K562 (cell line): ENCODE results near the gene CRHR1. TPM values are rescaled to one million over a fixed set of nuclear protein-coding genes. Genes with fewer than 3 reads are reported as not detected.

Experiments used
- ATAC-seq: fragments of 200-7000 bp; cut with Tn5 transposase; 3 replicates; pipeline ENCODE4 v1.9.1; 2020; ENCODE audit warnings: moderate library complexity
- BruUV-seq: library from RNA; stranded (reverse); fragments of 400-500 nt; replicated peaks from 2 replicates; lab custom pipeline; 2021; lab: Mats Ljungman, UMichigan
- CTCF ChIA-PET: fragments of 300-600 bp; formaldehyde crosslinking; extraction: SDS; loops from one replicate; lab custom pipeline; 2021; ENCODE audit warnings: low intra/inter-chr PET ratio; lab: Yijun Ruan, JAX
- POLR2A ChIA-PET: fragments of 300-600, 350-650 bp; sonication (Branson Sonifier 250); formaldehyde crosslinking; extraction: SDS; loops from one replicate; lab custom pipeline; 2021; ENCODE audit warnings: antibody characterized with exemption, inconsistent platforms; lab: Yijun Ruan, JAX
- DNase-seq, 4 experiments: peaks; one replicate each; pipeline versions ENCODE4 v3.0.0 to v3.0.0-alpha.2; 2011 to 2018; ENCODE audit warnings: low spot score in 3 of 4, mixed read lengths in 3 of 4; ENCODE audit errors: extremely low read depth in 1 of 4
- FAIRE-seq: peaks from 2 replicates; lab custom pipeline; 2011; peaks lifted over from hg19 to GRCh38; lab: Jason Lieb, UNC
- H2AFZ ChIP-seq: 2 replicates; pipeline ENCODE4 v1.6.0; 2011; ENCODE audit warnings: low read depth, low read length, control low read depth, inconsistent platforms
- H3K27ac ChIP-seq: fragments of 200-600 bp; 3 replicates; pipeline ENCODE4 v1.8.0; 2011; ENCODE audit warnings: low read depth, mild to moderate bottlenecking, control low read depth, inconsistent platforms, low read length, moderate library complexity, mixed read lengths; ENCODE audit errors: extremely low read depth
- H3K27me3 ChIP-seq, 2 experiments: fragments of 300-600 bp in 1 of 2; 2 replicates in 1 of 2; 3 replicates in 1 of 2; pipeline versions ENCODE4 v1.6.0 to v1.8.0; 2011; ENCODE audit warnings: inconsistent platforms in 2 of 2, low read length in 2 of 2, mild to moderate bottlenecking in 1 of 2, mixed read lengths in 1 of 2, moderate library complexity in 1 of 2; ENCODE audit not compliant: control insufficient read depth in 2 of 2, insufficient read depth in 2 of 2
- H3K36me3 ChIP-seq: fragments of 300-600 bp; 3 replicates; pipeline ENCODE4 v1.8.0; 2011; ENCODE audit warnings: mild to moderate bottlenecking, low read length, inconsistent platforms; ENCODE audit not compliant: control insufficient read depth, insufficient read depth
- H3K4me1 ChIP-seq, 2 experiments: fragments of 200-600 bp in 1 of 2; replicated peaks in 1 of 2; 2 replicates in 1 of 2; 3 replicates in 1 of 2; pipeline versions ENCODE4 v1.5.1 to v1.8.0; 2011; ENCODE audit warnings: inconsistent platforms in 2 of 2, low read length in 2 of 2, mild to moderate bottlenecking in 1 of 2, mixed read lengths in 1 of 2, moderate library complexity in 1 of 2; ENCODE audit not compliant: control insufficient read depth in 2 of 2, insufficient read depth in 2 of 2
- H3K4me2 ChIP-seq: 2 replicates; pipeline ENCODE4 v1.6.1; 2011; ENCODE audit warnings: low read length, control low read depth, inconsistent platforms, mixed read lengths; ENCODE audit not compliant: insufficient read depth
- H3K4me3 ChIP-seq: fragments of 200-600 bp; sonication (generic), shearing (Covaris generic); 2 replicates; pipeline ENCODE4 v1.5.1; 2016; ENCODE audit warnings: control low read depth, inconsistent platforms
- H3K79me2 ChIP-seq: fragments of 200-600 bp; 3 replicates; pipeline ENCODE4 v1.8.0; 2011; ENCODE audit warnings: low read length, inconsistent platforms; ENCODE audit not compliant: control insufficient read depth, insufficient read depth
- H3K9ac ChIP-seq, 2 experiments: 2 replicates each; pipeline versions ENCODE4 v1.6.0 to v1.6.1; 2011; ENCODE audit warnings: low read depth in 2 of 2, low read length in 2 of 2, control low read depth in 1 of 2, inconsistent platforms in 1 of 2, mild to moderate bottlenecking in 1 of 2, mixed read lengths in 1 of 2; ENCODE audit not compliant: insufficient read depth in 1 of 2
- H3K9me1 ChIP-seq: one replicate; pipeline ENCODE4 v1.6.0; 2011; ENCODE audit warnings: inconsistent platforms, mild to moderate bottlenecking, low read length, moderate library complexity; ENCODE audit not compliant: control insufficient read depth, insufficient read depth
- H3K9me3 ChIP-seq: replicated peaks from 2 replicates; pipeline ENCODE4 v1.5.1; 2011; ENCODE audit warnings: low read depth, low read length, inconsistent platforms; ENCODE audit not compliant: control insufficient read depth, insufficient read depth
- H4K20me1 ChIP-seq: replicated peaks from 2 replicates; pipeline ENCODE4 v1.6.1; 2011; ENCODE audit warnings: low read length, inconsistent platforms, mixed read lengths; ENCODE audit not compliant: control insufficient read depth, insufficient read depth
- HNRNPK ChIP-seq: fragments of 200-400 bp; formaldehyde crosslinking; IDR thresholded peaks from one replicate; pipeline ENCODE4 v1.6.1; 2018; ENCODE audit warnings: mild to moderate bottlenecking, low read depth, low read length; ENCODE audit not compliant: poor library complexity, severe bottlenecking
- RAD21 ChIP-seq, 2 experiments: fragments of 250-450 bp in 1 of 2; fragments of 450-650 bp in 1 of 2; sonication (Bioruptor Pico) in 1 of 2; formaldehyde crosslinking in 1 of 2; IDR thresholded peaks in 1 of 2; conservative IDR thresholded peaks in 1 of 2; 2 replicates each; pipeline versions ENCODE4 v1.4.0 to v1.8.0; 2020 to 2022; ENCODE audit warnings: mild to moderate bottlenecking in 2 of 2, moderate library complexity in 1 of 2
- SREBF2 ChIP-seq: sonication (generic); formaldehyde crosslinking; IDR thresholded peaks from 2 replicates; pipeline ENCODE4 v1.4.0; 2020; ENCODE audit warnings: mild to moderate bottlenecking, missing genetic modification reagents
- XRCC4 ChIP-seq: IDR thresholded peaks from one replicate; pipeline ENCODE4 v1.6.1; 2011; ENCODE audit not compliant: insufficient read depth, insufficient read length; ENCODE audit errors: extremely low read depth
- ZNF407 ChIP-seq: fragments of 450-650 bp; IDR thresholded peaks from 2 replicates; pipeline ENCODE4 v1.6.1; 2016; ENCODE audit warnings: low read depth
- WGBS: fragments of 100-300 bp; shearing (Covaris generic); methylation state at CpG from one replicate; pipeline ENCODE4 v1.1.6; 2016; ENCODE audit warnings: low coverage, mixed read lengths; ENCODE audit not compliant: insufficient coverage; ENCODE audit errors: missing lambda C conversion rate; 5-methylcytosine and 5-hydroxymethylcytosine counted together
- in situ Hi-C: fragments of 300-500 bp; cut with MboI; formaldehyde crosslinking; loops from 4 replicates; pipeline ENCODE4 v1.15.0; 2018; ENCODE audit warnings: inconsistent platforms, mixed read lengths
- intact Hi-C: fragments of 100-400 bp; cut with micrococcal nuclease; formaldehyde crosslinking; loops from 2 replicates; pipeline ENCODE4 v1.14.2; 2022
- polyA plus RNA-seq, 8 experiments: library from polyadenylated mRNA; depleted of rRNA in 4 of 8; stranded (reverse) in 5 of 8; unstranded in 3 of 8; fragments of >200 nt; fragmentation: Nextera tagmentation in 2 of 8; fragmentation: Illumina TruSeq in 1 of 8; extraction: Ambion mirVana in 2 of 8; extraction: Trizol in 1 of 8; gene quantifications; 2 replicates each; pipeline versions ENCODE4 v1.2.1 to v1.2.3, GENCODE V29; 2011 to 2014; ENCODE audit warnings: inconsistent platforms in 1 of 8, missing spikeins in 1 of 8
- total RNA-seq, 7 experiments: library from RNA; depleted of rRNA in 6 of 7; stranded (reverse); fragments of >200 nt in 6 of 7; fragmentation: Illumina TruSeq in 2 of 7; extraction: Trizol in 2 of 7; gene quantifications; 2 replicates each; pipeline versions ENCODE4 v1.2.1 to v1.2.3, GENCODE V29; 2011 to 2021; ENCODE audit warnings: low replicate concordance in 1 of 7
- TF ChIP-seq, protein P1 (sequence below): IDR thresholded peaks from 2 replicates; pipeline ENCODE4 v1.6.1; 2011; ENCODE audit warnings: borderline replicate concordance, low read depth, mild to moderate bottlenecking, moderate library complexity, low read length; ENCODE audit not compliant: insufficient read depth, poor library complexity, severe bottlenecking
- TF ChIP-seq, protein P2 (sequence below): sonication (generic); formaldehyde crosslinking; IDR thresholded peaks from 2 replicates; pipeline ENCODE4 v1.8.0; 2022; ENCODE audit warnings: missing genetic modification reagents, mild to moderate bottlenecking, borderline replicate concordance

Gene CRHR1
- total and polyA plus RNA-seq, 9 of the 15 experiments (the other 6 are each of a cell fraction or from before 2014, with no cell fraction given) = 0.05 TPM; not detected in 8

- no peaks in the 10 kb centered on the region for H3K36me3 ChIP-seq
- H3K4me3 ChIP-seq = no peak overlapping the region
- WGBS = 13% methylated on average over 13 of the region's 17 CpGs
- ATAC-seq (no peak), DNase-seq (no peak), FAIRE-seq (no peak)
- intact Hi-C loops = no loop called here
- in situ Hi-C loops = no loop called here
- H3K9me1 ChIP-seq = no peaks in the 10 kb centered on the region
- ChIA-PET POLR2A (interaction anchor here (0.6 kb wide), 2 partner anchors 12 to 21 kb away, joined by 3 read pairs; no protein-coding TSS in a partner anchor), CTCF (no interaction called here)
- H3K9me3 ChIP-seq = no peaks in the 10 kb centered on the region
- peaks cover 3 to 56% of the 10 kb centered on the region in 2 experiments; a peak in 3 of 5 replicates for H3K27me3 ChIP-seq
- H3K9ac ChIP-seq = no peak overlapping the region
- H3K4me1 ChIP-seq = no peaks in the 10 kb centered on the region; a peak in 1 of 5 replicates
- BruUV-seq = no TSS peak
- H3K27ac ChIP-seq = no peak overlapping the region
- no peaks in the 10 kb centered on the region for H3K79me2 ChIP-seq
- no peak overlapping the region for H3K4me2 ChIP-seq
- no peak overlapping the region for H2AFZ ChIP-seq
- peaks cover 8% of the 10 kb centered on the region for H4K20me1 ChIP-seq
- no peak for TF ChIP-seq RAD21 (CRISPR knock-in tag; conservative IDR thresholded peaks at IDR 0.05 in 1 of 2, IDR thresholded peaks at IDR 0.05 in 1 of 2)
- TF ChIP-seq, protein P1, sequence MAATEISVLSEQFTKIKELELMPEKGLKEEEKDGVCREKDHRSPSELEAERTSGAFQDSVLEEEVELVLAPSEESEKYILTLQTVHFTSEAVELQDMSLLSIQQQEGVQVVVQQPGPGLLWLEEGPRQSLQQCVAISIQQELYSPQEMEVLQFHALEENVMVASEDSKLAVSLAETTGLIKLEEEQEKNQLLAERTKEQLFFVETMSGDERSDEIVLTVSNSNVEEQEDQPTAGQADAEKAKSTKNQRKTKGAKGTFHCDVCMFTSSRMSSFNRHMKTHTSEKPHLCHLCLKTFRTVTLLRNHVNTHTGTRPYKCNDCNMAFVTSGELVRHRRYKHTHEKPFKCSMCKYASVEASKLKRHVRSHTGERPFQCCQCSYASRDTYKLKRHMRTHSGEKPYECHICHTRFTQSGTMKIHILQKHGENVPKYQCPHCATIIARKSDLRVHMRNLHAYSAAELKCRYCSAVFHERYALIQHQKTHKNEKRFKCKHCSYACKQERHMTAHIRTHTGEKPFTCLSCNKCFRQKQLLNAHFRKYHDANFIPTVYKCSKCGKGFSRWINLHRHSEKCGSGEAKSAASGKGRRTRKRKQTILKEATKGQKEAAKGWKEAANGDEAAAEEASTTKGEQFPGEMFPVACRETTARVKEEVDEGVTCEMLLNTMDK = no peak
- TF ChIP-seq, protein P2, sequence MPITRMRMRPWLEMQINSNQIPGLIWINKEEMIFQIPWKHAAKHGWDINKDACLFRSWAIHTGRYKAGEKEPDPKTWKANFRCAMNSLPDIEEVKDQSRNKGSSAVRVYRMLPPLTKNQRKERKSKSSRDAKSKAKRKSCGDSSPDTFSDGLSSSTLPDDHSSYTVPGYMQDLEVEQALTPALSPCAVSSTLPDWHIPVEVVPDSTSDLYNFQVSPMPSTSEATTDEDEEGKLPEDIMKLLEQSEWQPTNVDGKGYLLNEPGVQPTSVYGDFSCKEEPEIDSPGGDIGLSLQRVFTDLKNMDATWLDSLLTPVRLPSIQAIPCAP = no peak
- TF ChIP-seq XRCC4 = no peak
- no peak for TF ChIP-seq ZNF407
- TF ChIP-seq SREBF2 = no peak
- no peak for TF ChIP-seq HNRNPK
Measured at GRCh38 chr17:45814622-45815606, 30.8 kb downstream of the CRHR1 start.
